ENCODE data around the gene CDK19. TPM values are rescaled to one million over a fixed set of nuclear protein-coding genes. Genes with fewer than 3 reads are reported as not detected.

CDK19 gene
- total RNA-seq, 2 donors from 2014 or later: 8.7 to 14.3 TPM

GRCh38 chr6:110646419-110646698 lies 168.9 kb downstream of the CDK19 start:
- no peak for TF ChIP-seq CTCF (IDR thresholded peaks at IDR 0.05)
- Histone ChIP-seq H3K4me1 (ENCODE audit: control insufficient read depth in 1 of 2, low read depth in 2 of 2) (peaks cover 6 to 14% of the 10 kb centered on the region in 2 donors), H3K27ac (no peak overlapping the region), H3K4me3 (no peak overlapping the region), H3K36me3 (no peaks in the 10 kb centered on the region), H3K27me3 (replicated peaks; ENCODE audit: insufficient read depth) (no peaks in the 10 kb centered on the region), H3K9me3 (no peaks in the 10 kb centered on the region)
- ATAC-seq (ENCODE audit: insufficient number of reproducible peaks, low FRiP score, low read depth): no peak
- no peak for DNase-seq (ENCODE audit: low spot score)

- no peaks in the 10 kb centered on the region for H3K36me3 ChIP-seq
- H3K27me3 ChIP-seq (replicated peaks; ENCODE audit: insufficient read depth): no peaks in the 10 kb centered on the region
- no peak for DNase-seq (ENCODE audit: low spot score)
- no peak overlapping the region for H3K27ac ChIP-seq
- no peak for ATAC-seq (ENCODE audit: insufficient number of reproducible peaks, low FRiP score, low read depth)
- peaks cover 6 to 13% of the 10 kb centered on the region in 2 donors for H3K4me1 ChIP-seq (ENCODE audit: control insufficient read depth in 1 of 2, low read depth in 2 of 2)
- TF ChIP-seq CTCF (IDR thresholded peaks at IDR 0.05): no peak
- no peaks in the 10 kb centered on the region for H3K9me3 ChIP-seq
- H3K4me3 ChIP-seq: no peak overlapping the region
Observed at GRCh38 chr6:110645685-110646418, 169.4 kb downstream of the CDK19 start.

- ATAC-seq (ENCODE audit: insufficient number of reproducible peaks, low FRiP score, low read depth): no peak
- TF ChIP-seq CTCF (IDR thresholded peaks at IDR 0.05): no peak
- Histone ChIP-seq H3K4me3 (no peak overlapping the region), H3K27ac (no peak overlapping the region), H3K27me3 (replicated peaks; ENCODE audit: insufficient read depth) (no peaks in the 10 kb centered on the region), H3K4me1 (ENCODE audit: control insufficient read depth in 1 of 2, low read depth in 2 of 2) (no peaks in the 10 kb centered on the region), H3K36me3 (no peaks in the 10 kb centered on the region), H3K9me3 (no peaks in the 10 kb centered on the region)
- no peak for DNase-seq (ENCODE audit: low spot score)
Observed at GRCh38 chr6:110643175-110643574, 172.1 kb downstream of the CDK19 start.

- Histone ChIP-seq H3K36me3 (no peaks in the 10 kb centered on the region), H3K4me1 (ENCODE audit: control insufficient read depth in 1 of 2, low read depth in 2 of 2) (no peaks in the 10 kb centered on the region), H3K4me3 (no peak overlapping the region), H3K27ac (no peak overlapping the region), H3K27me3 (replicated peaks; ENCODE audit: insufficient read depth) (no peaks in the 10 kb centered on the region), H3K9me3 (no peaks in the 10 kb centered on the region)
- TF ChIP-seq CTCF (IDR thresholded peaks at IDR 0.05): no peak
- ATAC-seq (ENCODE audit: insufficient number of reproducible peaks, low FRiP score, low read depth): no peak
- no peak for DNase-seq (ENCODE audit: low spot score)
Observed at GRCh38 chr6:110642711-110643110, 172.6 kb downstream of the CDK19 start.

- no peak for ATAC-seq (ENCODE audit: insufficient number of reproducible peaks, low FRiP score, low read depth)
- Histone ChIP-seq H3K4me3 (no peak overlapping the region), H3K4me1 (ENCODE audit: control insufficient read depth in 1 of 2, low read depth in 2 of 2) (no peaks in the 10 kb centered on the region), H3K9me3 (no peaks in the 10 kb centered on the region), H3K36me3 (no peaks in the 10 kb centered on the region), H3K27me3 (replicated peaks; ENCODE audit: insufficient read depth) (no peaks in the 10 kb centered on the region), H3K27ac (no peak overlapping the region)
- DNase-seq (ENCODE audit: low spot score): no peak
- no peak for TF ChIP-seq CTCF (IDR thresholded peaks at IDR 0.05)
Observed at GRCh38 chr6:110636781-110637180, 178.5 kb downstream of the CDK19 start.
